ENCODE measurements around the gene CEP170B.

The CEP170B gene

GRCh38 chr14:104871145-104871655 is 6.1 kb downstream of the CEP170B start:
- no peak for TF ChIP-seq CTCF (IDR thresholded peaks at IDR 0.05)
- H3K27me3 ChIP-seq, result no peaks in the 10 kb centered on the region
- H3K36me3 ChIP-seq, result peaks cover 0 to 17% (median 5%) of the 10 kb centered on the region in 3 donors
- no peak for DNase-seq
- H3K9me3 ChIP-seq, result no peaks in the 10 kb centered on the region
- H3K4me3 ChIP-seq, result no peak overlapping the region
- H3K4me1 ChIP-seq, result peaks cover 1 to 49% (median 18%) of the 10 kb centered on the region in 4 donors
- no peak overlapping the region for H3K27ac ChIP-seq
- intact Hi-C loops (cut with DNase I; ENCODE audit: low total_unique reads), result no loop called here

GRCh38 chr14:104871656-104872468 is 6.8 kb downstream of the CEP170B start:
- H3K4me3 ChIP-seq, result no peak overlapping the region
- no peak overlapping the region for H3K27ac ChIP-seq
- intact Hi-C loops (cut with DNase I; ENCODE audit: low total_unique reads), result no loop called here
- H3K27me3 ChIP-seq, result no peaks in the 10 kb centered on the region
- no peaks in the 10 kb centered on the region for H3K9me3 ChIP-seq
- no peak for DNase-seq
- H3K4me1 ChIP-seq, result peaks cover 0 to 43% (median 12%) of the 10 kb centered on the region in 4 donors
- H3K36me3 ChIP-seq, result peaks cover 0 to 20% (median 5%) of the 10 kb centered on the region in 3 donors
- TF ChIP-seq CTCF (IDR thresholded peaks at IDR 0.05), result no peak

- Histone ChIP-seq H3K27me3 (no peaks in the 10 kb centered on the region), H3K27ac (no peak overlapping the region), H3K4me1 (peaks cover 0 to 34% (median 6%) of the 10 kb centered on the region in 4 donors), H3K4me3 (no peak overlapping the region), H3K36me3 (peaks cover under 1 to 29% (median 7%) of the 10 kb centered on the region in 3 donors), H3K9me3 (no peaks in the 10 kb centered on the region)
- TF ChIP-seq CTCF (IDR thresholded peaks at IDR 0.05), result no peak
- intact Hi-C loops (cut with DNase I; ENCODE audit: low total_unique reads), result no loop called here
- DNase-seq, result no peak
Observed at GRCh38 chr14:104872469-104873341, 7.6 kb downstream of the CEP170B start.

- Histone ChIP-seq H3K4me3 (no peak overlapping the region), H3K36me3 (peaks cover 8 to 32% (median 12%) of the 10 kb centered on the region in 3 donors), H3K27ac (no peak overlapping the region), H3K9me3 (no peaks in the 10 kb centered on the region), H3K27me3 (no peaks in the 10 kb centered on the region), H3K4me1 (peaks cover 0 to 29% (median 6%) of the 10 kb centered on the region in 4 donors)
- DNase-seq, result no peak
- intact Hi-C loops (cut with DNase I; ENCODE audit: low total_unique reads), result no loop called here
- TF ChIP-seq CTCF (IDR thresholded peaks at IDR 0.05), result no peak
Observed at GRCh38 chr14:104873380-104874055, 8.4 kb downstream of the CEP170B start.

- no peaks in the 10 kb centered on the region for H3K27me3 ChIP-seq
- no peaks in the 10 kb centered on the region for H3K9me3 ChIP-seq
- DNase-seq, result no peak
- TF ChIP-seq CTCF (IDR thresholded peaks at IDR 0.05), result no peak
- H3K4me3 ChIP-seq, result no peak overlapping the region
- intact Hi-C loops (cut with DNase I; ENCODE audit: low total_unique reads), result no loop called here
- peaks cover 0 to 29% (median 6%) of the 10 kb centered on the region in 4 donors for H3K4me1 ChIP-seq
- peaks cover 12 to 32% (median 13%) of the 10 kb centered on the region in 3 donors for H3K36me3 ChIP-seq
- no peak overlapping the region for H3K27ac ChIP-seq
Observed at GRCh38 chr14:104874110-104874531, 9.1 kb downstream of the CEP170B start.

Measured in tibial artery (tissue), 4 donors.